Endothelial cell of umbilical vein (primary cell): ENCODE data around the gene CTIF. TPM values are rescaled to one million over a fixed set of nuclear protein-coding genes. Genes with fewer than 3 reads are reported as not detected.

Experiments
- BruUV-seq: library from RNA; stranded (reverse); fragments of 400-500 nt; replicated peaks from 2 replicates; lab custom pipeline; 2021; lab: Mats Ljungman, UMichigan
- CTCF ChIA-PET: fragments of 300-600, 350-600 bp; sonication (Branson Sonifier 250); formaldehyde crosslinking; loops from one replicate; lab custom pipeline; 2021; ENCODE audit warnings: antibody characterized with exemption, inconsistent platforms; lab: Charles Lee
- POLR2A ChIA-PET: fragments of 300-600, 350-600 bp; sonication (Branson Sonifier 250); formaldehyde crosslinking; loops from one replicate; lab custom pipeline; 2021; ENCODE audit warnings: antibody characterized with exemption, inconsistent platforms; lab: Charles Lee
- DNase-seq: peaks from one replicate; pipeline ENCODE4 v3.0.0-alpha.2; 2011; ENCODE audit warnings: low read depth, low spot score
- FAIRE-seq: peaks from 2 replicates; lab custom pipeline; 2011; peaks lifted over from hg19 to GRCh38; lab: Jason Lieb, UNC
- H2AFZ ChIP-seq: 2 replicates; pipeline ENCODE4 v1.6.0; 2012; ENCODE audit warnings: low read depth, low read length, control low read depth, inconsistent platforms
- H3K27ac ChIP-seq: 2 replicates; pipeline ENCODE4 v1.5.1; 2011; ENCODE audit warnings: low read depth, mild to moderate bottlenecking, control low read depth, low read length, moderate library complexity; ENCODE audit not compliant: insufficient read depth
- H3K27me3 ChIP-seq, 2 experiments: 2 replicates each; pipeline versions ENCODE4 v1.6.0 to v1.6.1; 2011; ENCODE audit warnings: low read length in 2 of 2, mixed read lengths in 1 of 2; ENCODE audit not compliant: control insufficient read depth in 2 of 2, insufficient read depth in 2 of 2
- H3K36me3 ChIP-seq, 2 experiments: 2 replicates in 1 of 2; 3 replicates in 1 of 2; pipeline ENCODE4 v1.5.1; 2011; ENCODE audit warnings: low read length in 2 of 2, mild to moderate bottlenecking in 1 of 2, moderate library complexity in 1 of 2; ENCODE audit not compliant: control insufficient read depth in 2 of 2, insufficient read depth in 2 of 2; ENCODE audit errors: extremely low read depth in 1 of 2
- H3K4me1 ChIP-seq: 3 replicates; pipeline ENCODE4 v1.5.1; 2011; ENCODE audit warnings: mild to moderate bottlenecking, low read length; ENCODE audit not compliant: control insufficient read depth, insufficient read depth; ENCODE audit errors: extremely low read depth
- H3K4me2 ChIP-seq: 2 replicates; pipeline ENCODE4 v1.6.1; 2011; ENCODE audit warnings: low read length, control low read depth, mixed read lengths; ENCODE audit not compliant: insufficient read depth
- H3K4me3 ChIP-seq, 3 experiments: fragments of 200-600 bp in 1 of 3; sonication (generic), shearing (Covaris generic) in 1 of 3; replicated peaks in 1 of 3; 2 replicates each; pipeline ENCODE4 v1.5.1; 2011 to 2016; ENCODE audit warnings: control low read depth in 3 of 3, low read length in 3 of 3, mild to moderate bottlenecking in 2 of 3, inconsistent platforms in 1 of 3, low read depth in 1 of 3, moderate library complexity in 1 of 3; ENCODE audit not compliant: insufficient read depth in 1 of 3
- H3K79me2 ChIP-seq: 2 replicates; pipeline ENCODE4 v1.6.0; 2012; ENCODE audit warnings: low read length, inconsistent platforms; ENCODE audit not compliant: control insufficient read depth, insufficient read depth
- H3K9ac ChIP-seq: replicated peaks from 2 replicates; pipeline ENCODE3; 2011; ENCODE audit warnings: low read length, control low read depth; ENCODE audit not compliant: insufficient read depth; ENCODE audit errors: extremely low read depth
- H3K9me1 ChIP-seq: replicated peaks from 3 replicates; pipeline ENCODE4 v1.6.0; 2011; ENCODE audit warnings: mild to moderate bottlenecking, low read length; ENCODE audit not compliant: control insufficient read depth, insufficient read depth; ENCODE audit errors: extremely low read depth
- H3K9me3 ChIP-seq: replicated peaks from 2 replicates; pipeline ENCODE4 v1.5.1; 2012; ENCODE audit warnings: low read length, inconsistent platforms; ENCODE audit not compliant: control insufficient read depth, insufficient read depth
- H4K20me1 ChIP-seq: replicated peaks from 2 replicates; pipeline ENCODE3; 2011; ENCODE audit warnings: mild to moderate bottlenecking, low read length; ENCODE audit not compliant: control insufficient read depth, insufficient read depth; ENCODE audit errors: extremely low read depth
- CTCF ChIP-seq, 2 donors: IDR thresholded peaks; 1 replicate in 1 of 2; 2 replicates in 1 of 2; pipeline ENCODE4 v1.5.1; 2011; ENCODE audit warnings: low read length in 2 of 2, mild to moderate bottlenecking in 2 of 2, moderate library complexity in 2 of 2, control low read depth in 1 of 2, inconsistent platforms in 1 of 2, low read depth in 1 of 2; ENCODE audit not compliant: insufficient read depth in 1 of 2; ENCODE audit errors: extremely low read depth in 1 of 2
- EZH2 ChIP-seq: IDR thresholded peaks from 2 replicates; pipeline ENCODE4 v1.6.1; 2012; ENCODE audit warnings: borderline replicate concordance, low read depth, mild to moderate bottlenecking, moderate library complexity, low read length, inconsistent platforms; ENCODE audit not compliant: severe bottlenecking
- FOS ChIP-seq: IDR thresholded peaks from 2 replicates; pipeline ENCODE4 v1.6.1; 2011; ENCODE audit warnings: mild to moderate bottlenecking, low read length, moderate library complexity, borderline replicate concordance; ENCODE audit not compliant: insufficient read depth
- GATA2 ChIP-seq: IDR thresholded peaks from 2 replicates; pipeline ENCODE4 v1.7.0; 2011; ENCODE audit warnings: low read depth, mild to moderate bottlenecking, moderate library complexity, mixed read lengths, low read length; ENCODE audit not compliant: insufficient read length, insufficient read depth
- JUN ChIP-seq: IDR thresholded peaks from 2 replicates; pipeline ENCODE4 v1.6.1; 2011; ENCODE audit warnings: borderline replicate concordance, low read depth; ENCODE audit not compliant: insufficient read length, insufficient read depth
- MAX ChIP-seq: IDR thresholded peaks from 2 replicates; pipeline ENCODE4 v1.6.1; 2011; ENCODE audit not compliant: insufficient read depth, insufficient read length
- MYC ChIP-seq: IDR thresholded peaks from one replicate; pipeline ENCODE4 v1.6.1; 2011; ENCODE audit warnings: mild to moderate bottlenecking, low read depth, low read length
- POLR2A ChIP-seq: IDR thresholded peaks from 2 replicates; pipeline ENCODE4 v1.6.1; 2012; ENCODE audit warnings: low read depth, mild to moderate bottlenecking, control low read depth, low read length
- POLR2AphosphoS5 ChIP-seq: IDR thresholded peaks from 2 replicates; pipeline ENCODE4 v1.6.1; 2012; ENCODE audit warnings: low read depth, mild to moderate bottlenecking, control low read depth, low read length, moderate library complexity; ENCODE audit not compliant: insufficient read depth
- dilution Hi-C: fragments of 300-500 bp; cut with MboI; formaldehyde crosslinking; loops from one replicate; pipeline ENCODE4 v1.15.0; 2019; ENCODE audit warnings: low sequenced_read_pairs; ENCODE audit not compliant: extremely low pct_ligation_motif_present
- intact Hi-C: fragments of 100-400 bp; cut with micrococcal nuclease; formaldehyde crosslinking; loops from one replicate; pipeline ENCODE4 v1.10.0; 2022
- polyA plus RNA-seq, 4 experiments: library from polyadenylated mRNA; depleted of rRNA in 3 of 4; stranded (reverse) in 3 of 4; unstranded in 1 of 4; fragments of >200 nt; gene quantifications; 2 replicates each; pipeline versions ENCODE4 v1.2.1 to v1.2.3, GENCODE V29; 2011 to 2012; ENCODE audit warnings: missing spikeins in 1 of 4
- total RNA-seq: library from RNA; stranded (reverse); gene quantifications from 2 replicates; pipeline ENCODE4 v1.2.3, GENCODE V29; 2021

CTIF gene
- total and polyA plus RNA-seq, 2 donors (not counting 3 experiments of a cell fraction or from before 2014, with no cell fraction given), result 20.9 to 57.7 TPM

- dilution Hi-C loops, result no loop called here
- FAIRE-seq (no peak), DNase-seq (no peak)
- no peaks in the 10 kb centered on the region for H3K9me3 ChIP-seq
- peaks cover 15% of the 10 kb centered on the region for H3K4me1 ChIP-seq
- H3K9ac ChIP-seq, result no peak overlapping the region
- no peaks in the 10 kb centered on the region for H3K9me1 ChIP-seq
- H3K27ac ChIP-seq, result no peak overlapping the region
- H3K79me2 ChIP-seq, result no peaks in the 10 kb centered on the region
- no TSS peak for BruUV-seq
- intact Hi-C loops, result no loop called here
- H2AFZ ChIP-seq, result no peak overlapping the region
- H3K36me3 ChIP-seq, result peaks cover 0 to 3% of the 10 kb centered on the region in 2 experiments
- H3K4me2 ChIP-seq, result no peak overlapping the region
- TF ChIP-seq MYC (no peak), FOS (no peak), POLR2AphosphoS5 (no peak), JUN (no peak), POLR2A (no peak), CTCF (IDR thresholded peaks at IDR 0.05; ENCODE audit: extremely low read depth in 1 of 2, insufficient read depth in 1 of 2, low read depth in 1 of 2, low read length in 2 of 2) (no peak), GATA2 (no peak), EZH2 (no peak), MAX (no peak)
- ChIA-PET CTCF (interaction anchor here (1.5 kb wide), 1 partner anchor 18 kb away, joined by 4 read pairs; no protein-coding TSS in a partner anchor), POLR2A (no interaction called here)
- H3K4me3 ChIP-seq, result no peak overlapping the region
- H4K20me1 ChIP-seq, result no peaks in the 10 kb centered on the region
- H3K27me3 ChIP-seq, result no peaks in the 10 kb centered on the region
These were observed 255.6 kb downstream of the CTIF start for GRCh38 chr18:48794251-48794970.
